Type B pancreatic cell (in vitro differentiated cells): ENCODE measurements around the gene NXN. TPM values are rescaled to one million over a fixed set of nuclear protein-coding genes. Genes with fewer than 3 reads are reported as not detected.

ENCODE experiments used
- DNase-seq: peaks from one replicate; pipeline ENCODE4 v3.0.0; 2021; ENCODE audit warnings: mixed read lengths; ENCODE audit not compliant: unreplicated experiment; ENCODE audit errors: extremely low spot score
- H3K27ac Mint-ChIP-seq: 2 replicates; pipeline ENCODE4 v1.8.0; 2021; ENCODE audit warnings: mild to moderate bottlenecking, mixed read lengths
- H3K27me3 Mint-ChIP-seq: 2 replicates; pipeline ENCODE4 v1.8.0; 2021; ENCODE audit warnings: mixed read lengths
- H3K36me3 Mint-ChIP-seq: 2 replicates; pipeline ENCODE4 v1.8.0; 2021; ENCODE audit warnings: mixed read lengths
- H3K4me1 Mint-ChIP-seq: one replicate; pipeline ENCODE4 v1.8.0; 2021; ENCODE audit warnings: mixed read lengths; ENCODE audit not compliant: unreplicated experiment
- H3K4me3 Mint-ChIP-seq: 2 replicates; pipeline ENCODE4 v1.8.0; 2021; ENCODE audit warnings: mild to moderate bottlenecking, mixed read lengths
- H3K9me3 Mint-ChIP-seq: 2 replicates; pipeline ENCODE4 v1.8.0; 2021; ENCODE audit warnings: mixed read lengths
- total RNA-seq: library from RNA; stranded (reverse); gene quantifications from 2 replicates; pipeline ENCODE4 v1.2.1, GENCODE V29; 2021; ENCODE audit warnings: low replicate concordance
- TF ChIP-seq, protein P1 (sequence below): fragments of 200-600 bp; sonication (generic); conservative IDR thresholded peaks from 2 replicates; pipeline ENCODE4 v1.5.0; 2021; ENCODE audit warnings: antibody characterized with exemption, mild to moderate bottlenecking

NXN gene
- total RNA-seq, 1 donor from 2014 or later = 68.0 TPM

DNA sequence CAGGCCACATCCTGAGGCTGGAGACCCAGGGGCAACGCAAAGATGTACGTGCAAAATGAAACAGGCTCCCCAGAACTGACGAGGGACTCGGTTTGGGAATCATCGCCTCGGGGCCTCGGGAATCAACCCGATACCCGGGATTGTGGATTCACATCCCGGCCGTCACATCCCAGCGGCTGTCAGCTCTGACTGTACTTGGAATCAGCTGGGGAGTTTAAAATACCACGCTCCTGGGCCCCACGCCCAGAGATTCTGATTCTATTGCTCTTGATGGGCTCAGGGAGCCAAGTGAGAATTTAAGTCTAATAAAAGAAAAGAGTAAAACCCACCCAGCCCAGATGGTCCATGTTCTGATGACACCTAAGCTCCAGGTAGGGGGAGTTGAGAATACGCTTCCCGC is 155.2 kb downstream of the NXN start:
- no peak overlapping the region for H3K27ac Mint-ChIP-seq
- TF ChIP-seq, protein P1, sequence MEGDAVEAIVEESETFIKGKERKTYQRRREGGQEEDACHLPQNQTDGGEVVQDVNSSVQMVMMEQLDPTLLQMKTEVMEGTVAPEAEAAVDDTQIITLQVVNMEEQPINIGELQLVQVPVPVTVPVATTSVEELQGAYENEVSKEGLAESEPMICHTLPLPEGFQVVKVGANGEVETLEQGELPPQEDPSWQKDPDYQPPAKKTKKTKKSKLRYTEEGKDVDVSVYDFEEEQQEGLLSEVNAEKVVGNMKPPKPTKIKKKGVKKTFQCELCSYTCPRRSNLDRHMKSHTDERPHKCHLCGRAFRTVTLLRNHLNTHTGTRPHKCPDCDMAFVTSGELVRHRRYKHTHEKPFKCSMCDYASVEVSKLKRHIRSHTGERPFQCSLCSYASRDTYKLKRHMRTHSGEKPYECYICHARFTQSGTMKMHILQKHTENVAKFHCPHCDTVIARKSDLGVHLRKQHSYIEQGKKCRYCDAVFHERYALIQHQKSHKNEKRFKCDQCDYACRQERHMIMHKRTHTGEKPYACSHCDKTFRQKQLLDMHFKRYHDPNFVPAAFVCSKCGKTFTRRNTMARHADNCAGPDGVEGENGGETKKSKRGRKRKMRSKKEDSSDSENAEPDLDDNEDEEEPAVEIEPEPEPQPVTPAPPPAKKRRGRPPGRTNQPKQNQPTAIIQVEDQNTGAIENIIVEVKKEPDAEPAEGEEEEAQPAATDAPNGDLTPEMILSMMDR = no peak
- H3K4me3 Mint-ChIP-seq = no peak overlapping the region
- H3K27me3 Mint-ChIP-seq = no peaks in the 10 kb centered on the region
- DNase-seq = no peak
- H3K9me3 Mint-ChIP-seq = no peaks in the 10 kb centered on the region
- H3K36me3 Mint-ChIP-seq = peaks cover 5% of the 10 kb centered on the region
- H3K4me1 Mint-ChIP-seq = no peaks in the 10 kb centered on the region

DNA sequence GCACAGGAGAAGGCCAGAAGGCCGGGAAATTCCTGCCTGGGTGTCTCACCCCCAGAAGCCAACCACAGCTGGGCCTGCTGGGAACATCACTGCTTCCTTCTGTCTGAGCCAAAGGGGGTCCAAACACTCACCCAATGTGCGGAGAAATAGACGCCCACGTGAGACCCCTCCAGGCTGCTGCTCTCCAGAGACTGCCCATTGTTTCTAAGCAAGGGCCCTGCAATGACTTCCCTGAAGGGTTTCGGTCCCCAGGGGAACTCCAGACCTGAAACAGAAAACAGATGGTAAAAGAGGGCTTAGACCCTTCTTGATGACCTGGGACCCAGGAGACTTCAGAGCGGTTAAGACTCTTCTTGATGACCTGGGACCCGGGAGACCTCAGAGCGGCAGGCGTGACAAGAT is 156.1 kb downstream of the NXN start:
- H3K27ac Mint-ChIP-seq = no peak overlapping the region
- H3K27me3 Mint-ChIP-seq = no peaks in the 10 kb centered on the region
- no peaks in the 10 kb centered on the region for H3K9me3 Mint-ChIP-seq
- peaks cover 5% of the 10 kb centered on the region for H3K36me3 Mint-ChIP-seq
- TF ChIP-seq, protein P1 = no peak
- DNase-seq = no peak
- H3K4me1 Mint-ChIP-seq = no peaks in the 10 kb centered on the region
- H3K4me3 Mint-ChIP-seq = no peak overlapping the region

DNA sequence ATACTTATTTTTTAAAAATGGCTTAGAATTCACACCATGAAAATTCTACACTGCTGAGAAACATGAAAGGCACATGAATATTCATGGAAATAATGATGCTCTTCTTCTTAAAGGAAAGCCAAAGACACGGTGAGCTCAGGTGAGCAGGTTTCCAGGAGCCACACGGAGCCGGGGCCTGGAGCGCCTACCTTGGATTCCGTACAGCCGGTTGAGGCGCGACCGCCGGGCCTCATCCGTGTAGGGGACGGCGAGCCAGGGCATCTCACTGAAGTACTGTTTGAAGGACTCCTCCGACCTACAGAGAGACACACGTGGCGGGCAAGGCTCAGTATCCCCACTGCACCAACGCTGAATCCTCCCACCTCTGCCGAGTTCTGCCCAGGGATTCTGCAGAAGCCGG is 160.3 kb downstream of the NXN start:
- no peak overlapping the region for H3K27ac Mint-ChIP-seq
- no peak for DNase-seq
- H3K4me1 Mint-ChIP-seq = no peaks in the 10 kb centered on the region
- H3K9me3 Mint-ChIP-seq = no peaks in the 10 kb centered on the region
- TF ChIP-seq, protein P1 = no peak
- no peak overlapping the region for H3K4me3 Mint-ChIP-seq
- H3K27me3 Mint-ChIP-seq = no peaks in the 10 kb centered on the region
- no peaks in the 10 kb centered on the region for H3K36me3 Mint-ChIP-seq

GRCh38 chr17:814371-814770 is 165.2 kb downstream of the NXN start:
- no peak for DNase-seq
- no peak overlapping the region for H3K4me3 Mint-ChIP-seq
- no peaks in the 10 kb centered on the region for H3K9me3 Mint-ChIP-seq
- H3K36me3 Mint-ChIP-seq = peaks cover 12% of the 10 kb centered on the region
- no peak overlapping the region for H3K27ac Mint-ChIP-seq
- no peaks in the 10 kb centered on the region for H3K27me3 Mint-ChIP-seq
- TF ChIP-seq, protein P1 = no peak
- H3K4me1 Mint-ChIP-seq = no peaks in the 10 kb centered on the region

- Mint-ChIP-seq H3K27me3 (no peaks in the 10 kb centered on the region), H3K36me3 (peaks cover 15% of the 10 kb centered on the region), H3K4me3 (no peak overlapping the region), H3K9me3 (no peaks in the 10 kb centered on the region), H3K4me1 (no peaks in the 10 kb centered on the region), H3K27ac (peak overlapping the region; percentile 4)
- TF ChIP-seq, protein P1 = no peak
- DNase-seq = no peak
Observed at GRCh38 chr17:812638-813204, 166.9 kb downstream of the NXN start.
